Right atrium auricular region (tissue), 2 donors: ENCODE results near the gene RIPOR3. TPM values are rescaled to one million over a fixed set of nuclear protein-coding genes. Genes with fewer than 3 reads are reported as not detected.
A peak's percentile ranks its signal among the peaks of the same experiment; 100 is the strongest.

ENCODE experiments used
- DNase-seq: peaks from one replicate; pipeline ENCODE4 v3.0.0-alpha.2; 2019; ENCODE audit warnings: low spot score
- H3K27ac ChIP-seq, 2 donors: fragments of 200-600 bp; sonication (generic); 1 replicate in 1 of 2; 2 replicates in 1 of 2; pipeline ENCODE4 v1.5.1; 2016 to 2019
- H3K27me3 ChIP-seq, 2 donors: fragments of 200-600 bp; sonication (generic); one replicate each; pipeline versions ENCODE4 v1.5.1 to v1.6.0; 2017 to 2019
- H3K36me3 ChIP-seq: fragments of 200-600 bp; sonication (generic); one replicate; pipeline ENCODE4 v1.5.1; 2016
- H3K4me1 ChIP-seq, 2 donors: fragments of 200-600 bp; sonication (generic); one replicate each; pipeline versions ENCODE4 v1.5.1 to v1.6.0; 2017 to 2019
- H3K4me3 ChIP-seq, 2 donors: fragments of 200-600 bp; sonication (generic); 1 replicate in 1 of 2; 2 replicates in 1 of 2; pipeline ENCODE4 v1.5.1; 2017 to 2019; ENCODE audit warnings: mild to moderate bottlenecking in 1 of 2, moderate library complexity in 1 of 2
- H3K9me3 ChIP-seq, 2 donors: fragments of 200-600 bp; sonication (generic); one replicate each; pipeline ENCODE4 v1.5.1; 2019
- CTCF ChIP-seq, 2 donors: fragments of 200-600 bp; sonication (generic); IDR thresholded peaks; one replicate each; pipeline ENCODE4 v1.5.1; 2019; ENCODE audit warnings: antibody characterized with exemption in 2 of 2
- total RNA-seq, 2 donors: library from RNA; depleted of rRNA; stranded (reverse); fragments of >200 nt; gene quantifications; one replicate each; pipeline ENCODE4 v1.1.0, GENCODE V29; 2016

RIPOR3 gene
- total RNA-seq, 2 donors from 2014 or later = 2.9 to 4.7 TPM

- Histone ChIP-seq H3K27me3 (no peaks in the 10 kb centered on the region), H3K36me3 (peaks cover 7% of the 10 kb centered on the region), H3K9me3 (no peaks in the 10 kb centered on the region), H3K4me3 (no peak overlapping the region), H3K27ac (no peak overlapping the region), H3K4me1 (peaks cover 0 to 42% of the 10 kb centered on the region in 2 donors)
- TF ChIP-seq CTCF (IDR thresholded peaks at IDR 0.05) = no peak
- DNase-seq = no peak
Observed at GRCh38 chr20:50547964-50548363, 143.4 kb downstream of the RIPOR3 start.

DNA sequence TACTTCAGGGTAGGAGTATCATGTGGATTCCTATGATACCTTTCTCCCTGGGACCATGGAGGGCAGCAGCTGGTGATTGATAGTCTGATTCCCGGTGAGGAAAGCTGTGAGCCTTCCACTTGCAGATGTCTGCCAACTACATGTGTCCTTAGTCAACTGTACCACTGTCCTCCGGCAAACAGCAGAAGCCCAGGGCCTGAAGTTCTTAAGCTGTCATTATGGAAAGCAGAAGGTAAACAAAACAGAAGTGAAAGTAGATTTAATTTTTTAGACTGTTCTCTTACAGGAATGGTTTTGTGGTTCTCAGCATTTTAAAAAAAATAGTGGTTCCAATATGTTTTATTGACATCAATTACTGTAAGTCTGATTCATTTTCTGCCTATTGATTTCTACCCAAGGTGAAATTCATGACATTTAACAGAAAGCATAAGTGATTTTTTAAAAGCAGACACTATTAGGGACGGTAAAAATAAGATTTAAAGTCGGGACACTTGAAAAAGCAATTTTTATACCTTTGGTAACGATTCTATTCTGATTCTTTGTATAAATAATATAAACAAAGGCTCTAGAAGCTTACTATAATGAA is 144.5 kb downstream of the RIPOR3 start:
- H3K27ac ChIP-seq = no peak overlapping the region
- H3K36me3 ChIP-seq = peaks cover 7% of the 10 kb centered on the region
- H3K9me3 ChIP-seq = no peaks in the 10 kb centered on the region
- no peak overlapping the region for H3K4me3 ChIP-seq
- H3K27me3 ChIP-seq = no peaks in the 10 kb centered on the region
- peaks cover 0 to 51% of the 10 kb centered on the region in 2 donors for H3K4me1 ChIP-seq
- TF ChIP-seq CTCF (IDR thresholded peaks at IDR 0.05) = no peak
- no peak for DNase-seq

DNA sequence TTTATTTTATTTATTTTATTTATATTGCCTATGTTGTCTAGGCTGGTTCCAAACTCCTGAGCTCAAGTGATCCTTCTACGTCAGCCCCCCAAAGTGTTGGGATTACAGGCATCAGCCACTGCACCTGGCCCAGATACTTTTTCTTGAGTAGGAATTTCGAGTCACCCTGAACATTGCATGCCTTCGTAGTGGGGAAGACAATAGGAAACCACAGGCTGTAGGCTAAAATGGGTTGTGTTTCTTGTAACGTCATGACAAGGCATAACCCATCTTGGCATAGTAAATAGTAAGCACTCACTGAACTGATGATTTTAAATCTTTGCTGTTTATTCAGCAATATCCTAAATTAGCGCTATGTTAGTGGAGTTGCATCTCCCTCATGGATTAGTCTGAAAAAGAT is 146.2 kb downstream of the RIPOR3 start:
- DNase-seq = no peak
- no peak for TF ChIP-seq CTCF (IDR thresholded peaks at IDR 0.05)
- H3K4me1 ChIP-seq = peaks cover 0 to 68% of the 10 kb centered on the region in 2 donors
- H3K36me3 ChIP-seq = peaks cover 7% of the 10 kb centered on the region
- no peak overlapping the region for H3K4me3 ChIP-seq
- no peak overlapping the region for H3K27ac ChIP-seq
- H3K27me3 ChIP-seq = no peaks in the 10 kb centered on the region
- no peaks in the 10 kb centered on the region for H3K9me3 ChIP-seq

- Histone ChIP-seq H3K4me3 (no peak overlapping the region), H3K4me1 (peaks cover 0 to 52% of the 10 kb centered on the region in 2 donors), H3K27me3 (no peaks in the 10 kb centered on the region), H3K36me3 (peaks cover under 1% of the 10 kb centered on the region), H3K9me3 (no peaks in the 10 kb centered on the region), H3K27ac (no peak overlapping the region)
- no peak for DNase-seq
- TF ChIP-seq CTCF (IDR thresholded peaks at IDR 0.05) = no peak
Observed at GRCh38 chr20:50543326-50543725, 148.0 kb downstream of the RIPOR3 start.

DNA sequence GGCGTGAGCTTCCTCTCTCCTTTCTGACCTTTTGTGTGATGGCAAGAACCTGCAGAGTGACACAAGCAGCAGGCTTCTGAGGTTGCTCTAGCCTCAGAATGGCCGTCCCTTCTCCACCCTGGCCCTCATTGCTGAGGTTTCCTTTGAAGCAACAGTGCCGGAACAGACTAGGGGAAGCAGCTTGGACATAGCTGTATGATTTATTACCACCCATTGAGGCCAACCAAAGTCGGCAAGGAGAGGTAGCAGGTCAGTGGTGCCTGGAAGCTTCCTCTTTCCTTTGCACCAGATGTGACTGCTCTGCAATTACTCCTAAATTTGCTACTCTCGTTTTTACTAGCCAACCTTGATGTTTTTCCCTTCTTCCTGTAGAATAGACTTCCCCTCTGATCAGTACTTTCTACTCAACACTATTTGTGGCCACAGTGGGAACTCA is 149.7 kb downstream of the RIPOR3 start:
- TF ChIP-seq CTCF (IDR thresholded peaks at IDR 0.05) = no peak
- Histone ChIP-seq H3K4me3 (no peak overlapping the region), H3K27ac (peak overlapping the region; percentile 57 to 75), H3K36me3 (no peaks in the 10 kb centered on the region), H3K27me3 (no peaks in the 10 kb centered on the region), H3K4me1 (peaks cover 0 to 45% of the 10 kb centered on the region in 2 donors), H3K9me3 (no peaks in the 10 kb centered on the region)
- DNase-seq = no peak
